PC-3 (cell line): ENCODE measurements around the gene CACNA1C. TPM values are rescaled to one million over a fixed set of nuclear protein-coding genes. Genes with fewer than 3 reads are reported as not detected.

Experiments
- ATAC-seq: fragments of 200-7000 bp; cut with Tn5 transposase; 2 replicates; pipeline ENCODE4 v1.9.1; 2020; ENCODE audit warnings: mild to moderate bottlenecking, moderate library complexity
- BruUV-seq: library from RNA; stranded (reverse); fragments of 400-500 nt; replicated peaks from 2 replicates; lab custom pipeline; 2021; lab: Mats Ljungman, UMichigan
- CTCF ChIA-PET: fragments of 300-600 bp; sonication (Branson Sonifier 250); formaldehyde crosslinking; loops from one replicate; lab custom pipeline; 2022; ENCODE audit warnings: antibody characterized with exemption; lab: Charles Lee
- POLR2A ChIA-PET: fragments of 300-600 bp; sonication (Branson Sonifier 250); formaldehyde crosslinking; loops from one replicate; lab custom pipeline; 2022; ENCODE audit warnings: antibody characterized with exemption; ENCODE audit not compliant: unreplicated experiment; lab: Charles Lee
- DNase-seq: peaks from one replicate; pipeline ENCODE4 v3.0.0-alpha.2; 2015
- H2AFZ ChIP-seq: fragments of 300-600 bp; sonication (generic); 2 replicates; pipeline ENCODE4 v1.6.0; 2016; ENCODE audit warnings: antibody characterized with exemption, low read length
- H3F3A ChIP-seq: fragments of 300-600 bp; sonication (generic); one replicate; pipeline ENCODE4 v1.6.0; 2017; ENCODE audit warnings: antibody characterized with exemption, low read length, control low read depth, mild to moderate bottlenecking; ENCODE audit not compliant: unreplicated experiment
- H3K27ac ChIP-seq: fragments of 300-600 bp; sonication (generic); 2 replicates; pipeline ENCODE4 v1.5.1; 2016; ENCODE audit warnings: mild to moderate bottlenecking, low read length
- H3K27me3 ChIP-seq: fragments of 300-600 bp; sonication (generic); 2 replicates; pipeline ENCODE4 v1.6.1; 2016; ENCODE audit warnings: low read length, mixed read lengths
- H3K36me3 ChIP-seq: fragments of 300-600 bp; sonication (generic); 2 replicates; pipeline ENCODE4 v1.6.1; 2016; ENCODE audit warnings: low read depth, mixed run types, low read length, mixed read lengths
- H3K4me1 ChIP-seq: fragments of 300-600 bp; sonication (generic); 2 replicates; pipeline ENCODE4 v1.5.1; 2016; ENCODE audit warnings: low read length; ENCODE audit not compliant: insufficient read depth
- H3K4me2 ChIP-seq: fragments of 300-600 bp; sonication (generic); 2 replicates; pipeline ENCODE4 v1.6.0; 2016; ENCODE audit warnings: low read length
- H3K4me3 ChIP-seq: fragments of 300-600 bp; sonication (generic); 2 replicates; pipeline ENCODE4 v1.5.1; 2016; ENCODE audit warnings: mild to moderate bottlenecking, low read length, mixed read lengths
- H3K79me2 ChIP-seq: fragments of 300-600 bp; sonication (generic); 2 replicates; pipeline ENCODE4 v1.6.1; 2017; ENCODE audit warnings: low read length, mixed read lengths
- H3K9ac ChIP-seq: fragments of 300-600 bp; sonication (generic); 2 replicates; pipeline ENCODE4 v1.6.0; 2016; ENCODE audit warnings: mild to moderate bottlenecking, low read length
- H3K9me2 ChIP-seq: fragments of 300-600 bp; sonication (generic); replicated peaks from 2 replicates; pipeline ENCODE4 v1.6.1; 2016; ENCODE audit warnings: mixed run types, low read length, mixed read lengths
- H3K9me3 ChIP-seq: fragments of 300-600 bp; sonication (generic); 2 replicates; pipeline ENCODE4 v1.6.1; 2016; ENCODE audit warnings: low read length, mixed read lengths
- H4K20me1 ChIP-seq: fragments of 300-600 bp; sonication (generic); 2 replicates; pipeline ENCODE4 v1.6.1; 2016; ENCODE audit warnings: low read length, mixed read lengths
- CTCF ChIP-seq: fragments of 300-600 bp; sonication (generic); conservative IDR thresholded peaks from 2 replicates; pipeline ENCODE4 v1.5.1; 2017; ENCODE audit warnings: antibody characterized with exemption, low read depth, mild to moderate bottlenecking, low read length
- EZH2 ChIP-seq: fragments of 300-600 bp; sonication (generic); IDR thresholded peaks from one replicate; pipeline ENCODE4 v1.6.1; 2017; ENCODE audit warnings: antibody characterized with exemption, mild to moderate bottlenecking, low read length; ENCODE audit not compliant: unreplicated experiment
- EZH2phosphoT487 ChIP-seq: fragments of 300-600 bp; sonication (generic); IDR thresholded peaks from 2 replicates; pipeline ENCODE4 v1.6.1; 2018; ENCODE audit warnings: mild to moderate bottlenecking, antibody characterized with exemption, low read length, borderline replicate concordance
- intact Hi-C: fragments of 100-400 bp; cut with micrococcal nuclease; formaldehyde crosslinking; loops from 2 replicates; pipeline ENCODE4 v1.9.0; 2023
- total RNA-seq: library from RNA; depleted of rRNA; stranded (reverse); fragments of >200 nt; gene quantifications from 2 replicates; pipeline ENCODE4 v1.2.3, GENCODE V29; 2014

CACNA1C gene
- total RNA-seq, 1 experiment from 2014 or later: not detected

DNA sequence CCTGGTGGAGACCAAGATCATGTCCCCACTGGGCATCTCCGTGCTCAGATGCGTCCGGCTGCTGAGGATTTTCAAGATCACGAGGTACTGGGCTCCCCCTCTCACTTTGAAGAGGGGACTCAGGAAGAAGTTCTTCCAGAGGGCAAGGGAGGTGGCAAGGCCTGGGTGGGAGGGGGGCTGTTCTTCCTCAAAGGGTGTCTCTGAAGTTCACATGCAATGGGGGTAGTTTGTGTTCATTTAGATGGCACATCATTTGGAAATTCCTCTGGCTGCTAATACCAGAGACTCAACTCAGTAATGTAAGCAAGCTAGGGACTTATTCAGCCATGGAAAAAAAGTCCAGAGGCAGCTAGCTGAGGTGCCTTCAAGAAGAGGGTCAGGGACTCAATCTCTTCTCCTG, 514.9 kb downstream of the CACNA1C start:
- Histone ChIP-seq H3K79me2 (no peaks in the 10 kb centered on the region), H3K9me3 (no peaks in the 10 kb centered on the region), H3K9me2 (no peaks in the 10 kb centered on the region), H3K4me3 (no peak overlapping the region), H3K9ac (no peak overlapping the region), H4K20me1 (no peaks in the 10 kb centered on the region), H3F3A (no peaks in the 10 kb centered on the region), H3K27ac (no peak overlapping the region), H3K27me3 (peaks cover 54% of the 10 kb centered on the region), H2AFZ (no peak overlapping the region), H3K4me1 (no peaks in the 10 kb centered on the region), H3K36me3 (no peaks in the 10 kb centered on the region), H3K4me2 (no peak overlapping the region)
- no peak for ATAC-seq
- intact Hi-C loops: no loop called here
- no peak for TF ChIP-seq CTCF
- TF ChIP-seq EZH2phosphoT487: no peak
- no peak for TF ChIP-seq EZH2
- ChIA-PET POLR2A (no interaction called here), CTCF (no interaction called here)
- no peak for DNase-seq
- BruUV-seq: no TSS peak

- H3K27me3 ChIP-seq: peaks cover 41% of the 10 kb centered on the region
- DNase-seq (no peak), ATAC-seq (no peak)
- H3K9me3 ChIP-seq: no peaks in the 10 kb centered on the region
- intact Hi-C loops: no loop called here
- no peaks in the 10 kb centered on the region for H3F3A ChIP-seq
- ChIA-PET POLR2A (no interaction called here), CTCF (no interaction called here)
- no peak overlapping the region for H3K27ac ChIP-seq
- H3K9ac ChIP-seq: no peak overlapping the region
- H3K36me3 ChIP-seq: no peaks in the 10 kb centered on the region
- H3K9me2 ChIP-seq: no peaks in the 10 kb centered on the region
- H2AFZ ChIP-seq: no peak overlapping the region
- no peaks in the 10 kb centered on the region for H3K4me1 ChIP-seq
- no peaks in the 10 kb centered on the region for H3K79me2 ChIP-seq
- no peaks in the 10 kb centered on the region for H4K20me1 ChIP-seq
- no peak overlapping the region for H3K4me3 ChIP-seq
- no peak overlapping the region for H3K4me2 ChIP-seq
- TF ChIP-seq CTCF (no peak), EZH2 (no peak), EZH2phosphoT487 (no peak)
- BruUV-seq: no TSS peak
These were observed 517.8 kb downstream of the CACNA1C start for GRCh38 chr12:2570562-2570961.

- H3K27me3 ChIP-seq: peaks cover 36% of the 10 kb centered on the region
- TF ChIP-seq CTCF (no peak), EZH2 (no peak), EZH2phosphoT487 (no peak)
- H2AFZ ChIP-seq: no peak overlapping the region
These were observed 521.7 kb downstream of the CACNA1C start for GRCh38 chr12:2574355-2574935.

More at GRCh38 chr12:2574355-2574935, 521.7 kb downstream of the CACNA1C start:
- POLR2A ChIA-PET: no interaction called here
- Histone ChIP-seq H3K9me2 (no peaks in the 10 kb centered on the region), H3K27ac (no peak overlapping the region), H3K4me3 (no peak overlapping the region), H3K36me3 (no peaks in the 10 kb centered on the region), H3F3A (no peaks in the 10 kb centered on the region), H3K4me2 (no peak overlapping the region), H3K9ac (no peak overlapping the region), H4K20me1 (no peaks in the 10 kb centered on the region), H3K9me3 (no peaks in the 10 kb centered on the region), H3K4me1 (no peaks in the 10 kb centered on the region), H3K79me2 (no peaks in the 10 kb centered on the region)
- intact Hi-C loops: no loop called here
- CTCF ChIA-PET: no interaction called here
- no TSS peak for BruUV-seq
- ATAC-seq (no peak), DNase-seq (no peak)
